GM23248 (cell line): ENCODE data around the gene ZBTB8A.

Experiments used
- EZH2 ChIP-seq: fragments of 200-600 bp; sonication (generic); IDR thresholded peaks from 2 replicates; pipeline ENCODE4 v1.6.1; 2018; ENCODE audit warnings: antibody characterized with exemption, mild to moderate bottlenecking; ENCODE audit not compliant: insufficient read depth, poor library complexity, severe bottlenecking
- EZH2phosphoT487 ChIP-seq: fragments of 200-600 bp; sonication (generic); IDR thresholded peaks from 2 replicates; pipeline ENCODE4 v1.6.1; 2018; ENCODE audit warnings: antibody characterized with exemption, moderate library complexity, mild to moderate bottlenecking, low read depth; ENCODE audit not compliant: insufficient read depth

DNA sequence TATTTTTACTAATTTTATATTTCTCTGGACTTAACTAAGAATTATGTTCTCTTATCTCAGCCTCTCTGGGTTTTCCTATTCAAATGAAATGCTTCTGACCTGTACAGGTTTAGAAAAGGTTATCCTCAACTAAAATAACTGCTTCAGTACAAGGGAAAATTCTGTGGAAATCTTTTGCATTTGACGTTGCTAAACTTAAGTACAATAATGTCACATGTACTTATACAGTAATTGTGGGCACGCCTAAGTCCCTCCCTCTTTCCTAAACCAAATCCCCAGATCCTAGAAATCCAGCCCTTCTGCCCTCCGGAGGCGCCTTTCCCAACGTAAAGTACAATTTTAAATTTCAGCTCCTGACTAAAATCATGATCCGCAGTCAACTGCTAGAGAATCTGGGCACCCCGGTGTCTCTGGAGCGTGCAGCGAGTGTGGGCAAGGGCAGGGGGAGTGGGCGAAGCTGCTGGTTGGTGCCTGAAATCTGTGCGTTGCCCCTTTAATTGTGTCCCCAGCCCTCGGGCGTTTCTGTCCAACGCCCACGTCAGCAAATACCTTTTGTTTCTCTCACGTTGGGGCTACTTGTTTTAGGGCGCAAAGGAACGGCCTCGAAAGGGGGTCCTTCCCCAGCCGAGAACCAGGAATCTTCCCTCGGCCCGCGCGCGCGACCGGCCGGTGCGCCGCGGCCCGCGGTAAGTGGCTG is at the start of gene ZBTB8A:
- TF ChIP-seq EZH2, result no peak
- no peak for TF ChIP-seq EZH2phosphoT487
